Endothelial cell of umbilical vein (primary cell): ENCODE data around the gene SKIL. TPM values are rescaled to one million over a fixed set of nuclear protein-coding genes. Genes with fewer than 3 reads are reported as not detected.

Experiments
- BruUV-seq: library from RNA; stranded (reverse); fragments of 400-500 nt; replicated peaks from 2 replicates; lab custom pipeline; 2021; lab: Mats Ljungman, UMichigan
- CTCF ChIA-PET: fragments of 300-600, 350-600 bp; sonication (Branson Sonifier 250); formaldehyde crosslinking; loops from one replicate; lab custom pipeline; 2021; ENCODE audit warnings: antibody characterized with exemption, inconsistent platforms; lab: Charles Lee
- POLR2A ChIA-PET: fragments of 300-600, 350-600 bp; sonication (Branson Sonifier 250); formaldehyde crosslinking; loops from one replicate; lab custom pipeline; 2021; ENCODE audit warnings: antibody characterized with exemption, inconsistent platforms; lab: Charles Lee
- DNase-seq: peaks from one replicate; pipeline ENCODE4 v3.0.0-alpha.2; 2011; ENCODE audit warnings: low read depth, low spot score
- FAIRE-seq: peaks from 2 replicates; lab custom pipeline; 2011; peaks lifted over from hg19 to GRCh38; lab: Jason Lieb, UNC
- H2AFZ ChIP-seq: 2 replicates; pipeline ENCODE4 v1.6.0; 2012; ENCODE audit warnings: low read depth, low read length, control low read depth, inconsistent platforms
- H3K27ac ChIP-seq: 2 replicates; pipeline ENCODE4 v1.5.1; 2011; ENCODE audit warnings: low read depth, mild to moderate bottlenecking, control low read depth, low read length, moderate library complexity; ENCODE audit not compliant: insufficient read depth
- H3K27me3 ChIP-seq, 2 experiments: 2 replicates each; pipeline versions ENCODE4 v1.6.0 to v1.6.1; 2011; ENCODE audit warnings: low read length in 2 of 2, mixed read lengths in 1 of 2; ENCODE audit not compliant: control insufficient read depth in 2 of 2, insufficient read depth in 2 of 2
- H3K36me3 ChIP-seq, 2 experiments: 2 replicates in 1 of 2; 3 replicates in 1 of 2; pipeline ENCODE4 v1.5.1; 2011; ENCODE audit warnings: low read length in 2 of 2, mild to moderate bottlenecking in 1 of 2, moderate library complexity in 1 of 2; ENCODE audit not compliant: control insufficient read depth in 2 of 2, insufficient read depth in 2 of 2; ENCODE audit errors: extremely low read depth in 1 of 2
- H3K4me1 ChIP-seq: 3 replicates; pipeline ENCODE4 v1.5.1; 2011; ENCODE audit warnings: mild to moderate bottlenecking, low read length; ENCODE audit not compliant: control insufficient read depth, insufficient read depth; ENCODE audit errors: extremely low read depth
- H3K4me2 ChIP-seq: 2 replicates; pipeline ENCODE4 v1.6.1; 2011; ENCODE audit warnings: low read length, control low read depth, mixed read lengths; ENCODE audit not compliant: insufficient read depth
- H3K4me3 ChIP-seq, 3 experiments: fragments of 200-600 bp in 1 of 3; sonication (generic), shearing (Covaris generic) in 1 of 3; replicated peaks in 1 of 3; 2 replicates each; pipeline ENCODE4 v1.5.1; 2011 to 2016; ENCODE audit warnings: control low read depth in 3 of 3, low read length in 3 of 3, mild to moderate bottlenecking in 2 of 3, inconsistent platforms in 1 of 3, low read depth in 1 of 3, moderate library complexity in 1 of 3; ENCODE audit not compliant: insufficient read depth in 1 of 3
- H3K79me2 ChIP-seq: 2 replicates; pipeline ENCODE4 v1.6.0; 2012; ENCODE audit warnings: low read length, inconsistent platforms; ENCODE audit not compliant: control insufficient read depth, insufficient read depth
- H3K9ac ChIP-seq: replicated peaks from 2 replicates; pipeline ENCODE3; 2011; ENCODE audit warnings: low read length, control low read depth; ENCODE audit not compliant: insufficient read depth; ENCODE audit errors: extremely low read depth
- H3K9me1 ChIP-seq: replicated peaks from 3 replicates; pipeline ENCODE4 v1.6.0; 2011; ENCODE audit warnings: mild to moderate bottlenecking, low read length; ENCODE audit not compliant: control insufficient read depth, insufficient read depth; ENCODE audit errors: extremely low read depth
- H3K9me3 ChIP-seq: replicated peaks from 2 replicates; pipeline ENCODE4 v1.5.1; 2012; ENCODE audit warnings: low read length, inconsistent platforms; ENCODE audit not compliant: control insufficient read depth, insufficient read depth
- H4K20me1 ChIP-seq: replicated peaks from 2 replicates; pipeline ENCODE3; 2011; ENCODE audit warnings: mild to moderate bottlenecking, low read length; ENCODE audit not compliant: control insufficient read depth, insufficient read depth; ENCODE audit errors: extremely low read depth
- EZH2 ChIP-seq: IDR thresholded peaks from 2 replicates; pipeline ENCODE4 v1.6.1; 2012; ENCODE audit warnings: borderline replicate concordance, low read depth, mild to moderate bottlenecking, moderate library complexity, low read length, inconsistent platforms; ENCODE audit not compliant: severe bottlenecking
- FOS ChIP-seq: IDR thresholded peaks from 2 replicates; pipeline ENCODE4 v1.6.1; 2011; ENCODE audit warnings: mild to moderate bottlenecking, low read length, moderate library complexity, borderline replicate concordance; ENCODE audit not compliant: insufficient read depth
- GATA2 ChIP-seq: IDR thresholded peaks from 2 replicates; pipeline ENCODE4 v1.7.0; 2011; ENCODE audit warnings: low read depth, mild to moderate bottlenecking, moderate library complexity, mixed read lengths, low read length; ENCODE audit not compliant: insufficient read length, insufficient read depth
- JUN ChIP-seq: IDR thresholded peaks from 2 replicates; pipeline ENCODE4 v1.6.1; 2011; ENCODE audit warnings: borderline replicate concordance, low read depth; ENCODE audit not compliant: insufficient read length, insufficient read depth
- MYC ChIP-seq: IDR thresholded peaks from one replicate; pipeline ENCODE4 v1.6.1; 2011; ENCODE audit warnings: mild to moderate bottlenecking, low read depth, low read length
- POLR2A ChIP-seq: IDR thresholded peaks from 2 replicates; pipeline ENCODE4 v1.6.1; 2012; ENCODE audit warnings: low read depth, mild to moderate bottlenecking, control low read depth, low read length
- POLR2AphosphoS5 ChIP-seq: IDR thresholded peaks from 2 replicates; pipeline ENCODE4 v1.6.1; 2012; ENCODE audit warnings: low read depth, mild to moderate bottlenecking, control low read depth, low read length, moderate library complexity; ENCODE audit not compliant: insufficient read depth
- dilution Hi-C: fragments of 300-500 bp; cut with MboI; formaldehyde crosslinking; loops from one replicate; pipeline ENCODE4 v1.15.0; 2019; ENCODE audit warnings: low sequenced_read_pairs; ENCODE audit not compliant: extremely low pct_ligation_motif_present
- intact Hi-C: fragments of 100-400 bp; cut with micrococcal nuclease; formaldehyde crosslinking; loops from one replicate; pipeline ENCODE4 v1.10.0; 2022
- polyA plus RNA-seq, 4 experiments: library from polyadenylated mRNA; depleted of rRNA in 3 of 4; stranded (reverse) in 3 of 4; unstranded in 1 of 4; fragments of >200 nt; gene quantifications; 2 replicates each; pipeline versions ENCODE4 v1.2.1 to v1.2.3, GENCODE V29; 2011 to 2012; ENCODE audit warnings: missing spikeins in 1 of 4
- total RNA-seq: library from RNA; stranded (reverse); gene quantifications from 2 replicates; pipeline ENCODE4 v1.2.3, GENCODE V29; 2021
- TF ChIP-seq, protein P1 (sequence below): IDR thresholded peaks from 2 replicates; pipeline ENCODE4 v1.6.1; 2011; ENCODE audit not compliant: insufficient read depth, insufficient read length
- TF ChIP-seq, protein P2 (sequence below), 2 donors: IDR thresholded peaks; 1 replicate in 1 of 2; 2 replicates in 1 of 2; pipeline ENCODE4 v1.5.1; 2011; ENCODE audit warnings: low read length in 2 of 2, mild to moderate bottlenecking in 2 of 2, moderate library complexity in 2 of 2, control low read depth in 1 of 2, inconsistent platforms in 1 of 2, low read depth in 1 of 2; ENCODE audit not compliant: insufficient read depth in 1 of 2; ENCODE audit errors: extremely low read depth in 1 of 2

SKIL gene
- total and polyA plus RNA-seq, 2 donors (not counting 3 experiments of a cell fraction or from before 2014, with no cell fraction given) = 18.4 to 135 TPM

DNA sequence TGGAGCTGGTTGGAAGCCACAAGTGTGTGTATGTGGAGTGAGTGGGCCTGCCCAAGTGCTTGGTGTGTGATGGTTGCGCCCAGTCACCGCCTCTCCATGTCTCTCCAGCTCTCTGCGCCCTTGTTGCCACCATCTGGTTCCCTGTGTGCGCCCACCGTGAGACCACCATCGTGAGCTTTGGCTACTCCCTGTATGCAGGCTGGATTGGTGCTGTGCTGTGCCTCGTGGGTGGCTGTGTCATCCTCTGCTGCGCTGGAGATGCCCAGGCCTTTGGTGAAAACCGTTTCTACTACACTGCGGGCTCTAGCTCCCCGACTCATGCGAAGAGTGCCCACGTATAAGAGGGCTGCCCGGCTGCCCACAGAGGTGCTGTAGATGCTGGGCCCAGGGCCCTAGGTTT, 74.9 kb downstream of the SKIL start:
- DNase-seq = no peak
- Histone ChIP-seq H3K27ac (no peak overlapping the region), H2AFZ (no peak overlapping the region), H3K9me3 (no peaks in the 10 kb centered on the region), H3K36me3 (peaks cover 6 to 20% of the 10 kb centered on the region in 2 experiments), H4K20me1 (no peaks in the 10 kb centered on the region), H3K9ac (no peak overlapping the region), H3K9me1 (no peaks in the 10 kb centered on the region), H3K27me3 (no peaks in the 10 kb centered on the region), H3K4me2 (no peak overlapping the region), H3K4me3 (no peak overlapping the region), H3K79me2 (peaks cover 55% of the 10 kb centered on the region), H3K4me1 (peaks cover 7% of the 10 kb centered on the region)
- intact Hi-C loops = no loop called here
- no peak for FAIRE-seq
- CTCF ChIA-PET = interaction anchor here (1.0 to 5.8 kb wide), 4 partner anchors 11 to 379 kb away, joined by 3 to 25 read pairs (median 12); no protein-coding TSS in a partner anchor
- TF ChIP-seq, protein P1, sequence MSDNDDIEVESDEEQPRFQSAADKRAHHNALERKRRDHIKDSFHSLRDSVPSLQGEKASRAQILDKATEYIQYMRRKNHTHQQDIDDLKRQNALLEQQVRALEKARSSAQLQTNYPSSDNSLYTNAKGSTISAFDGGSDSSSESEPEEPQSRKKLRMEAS = no peak
- TF ChIP-seq POLR2A (no peak), GATA2 (no peak), POLR2AphosphoS5 (no peak), JUN (no peak), MYC (no peak), EZH2 (no peak), FOS (no peak)
- TF ChIP-seq, protein P2, sequence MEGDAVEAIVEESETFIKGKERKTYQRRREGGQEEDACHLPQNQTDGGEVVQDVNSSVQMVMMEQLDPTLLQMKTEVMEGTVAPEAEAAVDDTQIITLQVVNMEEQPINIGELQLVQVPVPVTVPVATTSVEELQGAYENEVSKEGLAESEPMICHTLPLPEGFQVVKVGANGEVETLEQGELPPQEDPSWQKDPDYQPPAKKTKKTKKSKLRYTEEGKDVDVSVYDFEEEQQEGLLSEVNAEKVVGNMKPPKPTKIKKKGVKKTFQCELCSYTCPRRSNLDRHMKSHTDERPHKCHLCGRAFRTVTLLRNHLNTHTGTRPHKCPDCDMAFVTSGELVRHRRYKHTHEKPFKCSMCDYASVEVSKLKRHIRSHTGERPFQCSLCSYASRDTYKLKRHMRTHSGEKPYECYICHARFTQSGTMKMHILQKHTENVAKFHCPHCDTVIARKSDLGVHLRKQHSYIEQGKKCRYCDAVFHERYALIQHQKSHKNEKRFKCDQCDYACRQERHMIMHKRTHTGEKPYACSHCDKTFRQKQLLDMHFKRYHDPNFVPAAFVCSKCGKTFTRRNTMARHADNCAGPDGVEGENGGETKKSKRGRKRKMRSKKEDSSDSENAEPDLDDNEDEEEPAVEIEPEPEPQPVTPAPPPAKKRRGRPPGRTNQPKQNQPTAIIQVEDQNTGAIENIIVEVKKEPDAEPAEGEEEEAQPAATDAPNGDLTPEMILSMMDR (IDR thresholded peaks at IDR 0.05; ENCODE audit: extremely low read depth in 1 of 2, insufficient read depth in 1 of 2, low read depth in 1 of 2, low read length in 2 of 2) = no peak
- no TSS peak for BruUV-seq
- dilution Hi-C loops = no loop called here
- POLR2A ChIA-PET = interaction anchor here (0.7 kb wide), 2 partner anchors 15 to 321 kb away, joined by 8 to 10 read pairs; no protein-coding TSS in a partner anchor
